Left lung (tissue), 10 donors: ENCODE data around the gene RTP3. TPM values are rescaled to one million over a fixed set of nuclear protein-coding genes. Genes with fewer than 3 reads are reported as not detected.

Experiments used
- ATAC-seq: fragments of 200-7000 bp; cut with Tn5 transposase; one replicate; pipeline ENCODE4 v1.9.1; 2020; ENCODE audit warnings: moderate library complexity
- DNase-seq, 4 donors: peaks; one replicate each; pipeline ENCODE4 v3.0.0-alpha.2; 2013 to 2020
- H3K27ac ChIP-seq, 2 donors: fragments of 200-600 bp; sonication (generic) in 1 of 2; one replicate each; pipeline versions ENCODE4 v1.5.0 to v1.8.0; 2020 to 2021
- H3K27me3 ChIP-seq, 2 donors: fragments of 200-600 bp; sonication (generic) in 1 of 2; one replicate each; pipeline versions ENCODE4 v1.5.0 to v1.8.0; 2020 to 2021
- H3K36me3 ChIP-seq, 2 donors: fragments of 200-600 bp; sonication (generic) in 1 of 2; one replicate each; pipeline versions ENCODE4 v1.5.0 to v1.8.0; 2020 to 2021
- H3K4me1 ChIP-seq, 2 donors: fragments of 200-600 bp; one replicate each; pipeline ENCODE4 v1.8.0; 2021
- H3K4me3 ChIP-seq, 2 donors: fragments of 200-600 bp; sonication (generic) in 1 of 2; one replicate each; pipeline versions ENCODE4 v1.5.0 to v1.8.0; 2020 to 2021; ENCODE audit warnings: mild to moderate bottlenecking in 1 of 2
- H3K9me3 ChIP-seq, 2 donors: fragments of 200-600 bp; sonication (generic) in 1 of 2; one replicate each; pipeline versions ENCODE4 v1.5.0 to v1.8.0; 2020 to 2021
- CTCF ChIP-seq, 2 donors: fragments of 200-600 bp; sonication (generic) in 1 of 2; IDR thresholded peaks; one replicate each; pipeline versions ENCODE4 v1.5.0 to v1.8.0; 2021; ENCODE audit warnings: antibody characterized with exemption in 2 of 2
- intact Hi-C, 2 donors: fragments of 100-400 bp; cut with DNase I; formaldehyde crosslinking; loops; one replicate each; pipeline versions ENCODE4 v1.11.2 to v1.14.2; 2022
- polyA plus RNA-seq, 6 donors: library from polyadenylated mRNA; unstranded; fragments of 120-200 nt; gene quantifications; one replicate each; pipeline ENCODE4 v1.2.1, GENCODE V29; 2013; ENCODE audit not compliant: insufficient read length in 6 of 6
- total RNA-seq, 2 donors: library from RNA; stranded (reverse); fragmentation: NEBNext Ultra II Directional; extraction: Animal tissue kit (Norgen Biotek cat#: 25700); gene quantifications; one replicate each; pipeline ENCODE4 v1.2.1, GENCODE V29; 2021
- donor health status: DM: no; HTN: yes; CAD: no.
- donor health status: DM: no; HTN: no; CAD: no.

Gene RTP3
- total and polyA plus RNA-seq, 8 donors: 0.13 TPM; not detected in 7

- intact Hi-C loops: no loop called here
- no peak overlapping the region for H3K4me3 ChIP-seq
- DNase-seq (no peak), ATAC-seq (no peak)
- no peaks in the 10 kb centered on the region for H3K4me1 ChIP-seq
- TF ChIP-seq CTCF (IDR thresholded peaks at IDR 0.05): no peak
- no peak overlapping the region for H3K27ac ChIP-seq
- no peaks in the 10 kb centered on the region for H3K27me3 ChIP-seq
- H3K36me3 ChIP-seq: no peaks in the 10 kb centered on the region
- no peaks in the 10 kb centered on the region for H3K9me3 ChIP-seq
These were observed 27.1 kb downstream of the RTP3 start for GRCh38 chr3:46524832-46525231.

GRCh38 chr3:46527239-46527638, 29.5 kb downstream of the RTP3 start:
- Histone ChIP-seq H3K4me1 (no peaks in the 10 kb centered on the region), H3K4me3 (no peak overlapping the region), H3K36me3 (no peaks in the 10 kb centered on the region), H3K27me3 (no peaks in the 10 kb centered on the region), H3K9me3 (no peaks in the 10 kb centered on the region), H3K27ac (no peak overlapping the region)
- ATAC-seq (no peak), DNase-seq (no peak)
- intact Hi-C loops: no loop called here
- no peak for TF ChIP-seq CTCF (IDR thresholded peaks at IDR 0.05)

GRCh38 chr3:46533091-46533490, 35.3 kb downstream of the RTP3 start:
- Histone ChIP-seq H3K36me3 (no peaks in the 10 kb centered on the region), H3K27me3 (no peaks in the 10 kb centered on the region), H3K4me1 (no peaks in the 10 kb centered on the region), H3K9me3 (no peaks in the 10 kb centered on the region), H3K4me3 (no peak overlapping the region), H3K27ac (no peak overlapping the region)
- DNase-seq: no peak
- intact Hi-C loops: no loop called here
- no peak for TF ChIP-seq CTCF (IDR thresholded peaks at IDR 0.05)
- ATAC-seq: no peak

GRCh38 chr3:46535746-46536145, 38.0 kb downstream of the RTP3 start:
- H3K4me3 ChIP-seq: no peak overlapping the region
- H3K9me3 ChIP-seq: no peaks in the 10 kb centered on the region
- no peaks in the 10 kb centered on the region for H3K36me3 ChIP-seq
- intact Hi-C loops: no loop called here
- no peak for DNase-seq
- H3K4me1 ChIP-seq: peaks cover 0 to 7% of the 10 kb centered on the region in 2 donors
- no peak overlapping the region for H3K27ac ChIP-seq
- no peak for ATAC-seq
- no peak for TF ChIP-seq CTCF (IDR thresholded peaks at IDR 0.05)
- no peaks in the 10 kb centered on the region for H3K27me3 ChIP-seq

- TF ChIP-seq CTCF (IDR thresholded peaks at IDR 0.05): no peak
- DNase-seq: no peak
- intact Hi-C loops: no loop called here
- peaks cover 0 to 7% of the 10 kb centered on the region in 2 donors for H3K4me1 ChIP-seq
- ATAC-seq: no peak
- no peak overlapping the region for H3K4me3 ChIP-seq
- no peaks in the 10 kb centered on the region for H3K27me3 ChIP-seq
- no peaks in the 10 kb centered on the region for H3K36me3 ChIP-seq
- no peak overlapping the region for H3K27ac ChIP-seq
- H3K9me3 ChIP-seq: no peaks in the 10 kb centered on the region
These were observed 39.0 kb downstream of the RTP3 start for GRCh38 chr3:46536758-46537157.
